Embryonic facial prominence (tissue), 1 donor: Measurements from ENCODE around the gene TSPEAR.
"Not testable (repeated sequence)": the region's sequence is repeated elsewhere in the genome, so short reads cannot be mapped to it uniquely, and the experiment has no call there.

ENCODE experiments used
- DNase-seq: peaks from one replicate; pipeline ENCODE4 v3.0.0-alpha.2; 2016; ENCODE audit errors: extremely low spot score

The TSPEAR gene

DNA sequence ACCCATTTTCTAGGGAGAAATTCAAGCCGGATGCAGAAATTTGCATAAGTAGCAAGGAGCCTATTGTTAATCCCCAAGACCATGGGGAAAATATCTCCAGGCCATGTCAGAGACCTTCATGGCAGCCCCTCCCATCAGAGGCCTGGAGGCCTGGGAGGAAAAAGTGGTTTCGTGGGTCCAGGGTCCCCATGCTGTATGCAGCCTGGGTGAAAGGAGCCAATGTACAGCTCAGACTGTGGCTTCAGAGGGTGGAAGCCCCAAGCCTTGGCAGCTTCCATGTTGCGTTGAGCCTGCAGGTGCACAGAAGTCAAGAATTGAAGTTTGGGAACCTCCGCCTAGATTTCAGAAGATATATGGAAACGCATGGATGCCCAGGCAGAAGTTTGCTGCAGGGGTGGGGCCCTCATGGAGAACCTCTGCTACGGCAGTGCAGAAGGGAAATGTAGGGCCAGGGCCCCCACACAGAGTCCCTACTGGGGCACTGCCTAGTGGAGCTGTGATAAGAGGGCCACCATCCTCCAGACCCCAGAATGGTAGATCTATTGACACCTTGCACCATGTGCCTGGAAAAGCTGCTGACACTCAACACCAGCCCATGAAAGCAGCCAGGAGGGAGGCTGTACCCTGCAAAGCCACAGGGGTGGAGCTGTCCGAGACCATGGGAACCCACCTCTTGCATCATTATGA lies 101.1 kb downstream of the TSPEAR start:
- not testable (repeated sequence) for DNase-seq

DNA sequence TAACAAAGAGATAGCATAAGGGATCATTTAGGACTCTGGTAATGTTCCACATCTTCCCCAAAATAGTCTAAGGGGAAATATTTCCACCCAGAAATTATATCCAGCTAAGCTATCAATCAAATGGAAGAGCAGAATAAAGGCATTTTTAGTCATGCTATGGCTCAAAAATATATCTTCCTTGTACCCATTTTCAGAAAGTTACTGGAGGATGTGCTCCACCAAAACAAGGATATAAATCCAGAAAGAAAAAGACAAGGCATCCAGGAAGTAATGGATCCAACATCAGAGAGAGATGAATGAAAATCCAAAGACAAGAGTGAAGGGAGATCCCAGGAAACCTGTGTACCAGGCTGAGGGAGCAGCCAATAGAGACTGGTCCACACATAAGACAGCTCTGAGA lies 102.2 kb downstream of the TSPEAR start:
- no peak for DNase-seq

DNA sequence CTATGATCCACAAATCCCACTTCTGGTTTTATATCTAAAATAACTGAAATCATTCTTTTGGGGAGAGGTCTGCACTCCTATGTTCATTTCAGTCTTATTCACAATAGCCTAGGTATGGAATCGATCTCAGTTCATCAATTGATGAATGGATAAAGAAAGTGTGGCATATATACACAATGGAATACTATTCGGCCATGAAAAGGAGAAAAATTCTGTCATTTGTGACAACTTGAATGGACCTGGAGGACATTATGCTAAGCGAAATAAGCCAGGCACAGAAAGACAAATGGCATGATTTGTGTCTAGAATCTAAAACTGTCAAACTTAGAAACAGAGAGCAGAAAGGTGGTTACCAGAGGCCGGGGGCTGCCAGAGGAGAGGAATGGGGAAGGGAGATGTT lies 104.9 kb downstream of the TSPEAR start:
- no peak for DNase-seq

DNA sequence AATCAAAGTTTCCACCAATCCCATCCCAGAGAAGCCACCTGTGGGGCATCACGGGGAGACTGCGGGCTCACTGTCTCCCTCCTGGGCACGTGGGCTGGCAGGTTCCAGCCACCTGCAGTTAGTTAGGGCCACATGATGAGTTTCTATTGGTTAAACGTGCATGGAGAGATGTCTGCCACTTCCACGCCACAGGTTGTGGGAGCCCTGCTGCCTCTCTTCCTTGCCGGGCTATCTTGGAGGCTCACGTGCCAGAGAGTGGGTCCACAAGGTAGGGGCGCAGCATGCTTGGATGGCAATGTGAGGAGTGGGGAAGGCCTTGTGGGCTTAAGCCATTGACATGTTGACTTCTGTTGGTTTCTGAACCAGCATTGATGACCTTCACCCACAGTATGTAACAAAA lies 107.5 kb downstream of the TSPEAR start:
- no peak for DNase-seq

DNA sequence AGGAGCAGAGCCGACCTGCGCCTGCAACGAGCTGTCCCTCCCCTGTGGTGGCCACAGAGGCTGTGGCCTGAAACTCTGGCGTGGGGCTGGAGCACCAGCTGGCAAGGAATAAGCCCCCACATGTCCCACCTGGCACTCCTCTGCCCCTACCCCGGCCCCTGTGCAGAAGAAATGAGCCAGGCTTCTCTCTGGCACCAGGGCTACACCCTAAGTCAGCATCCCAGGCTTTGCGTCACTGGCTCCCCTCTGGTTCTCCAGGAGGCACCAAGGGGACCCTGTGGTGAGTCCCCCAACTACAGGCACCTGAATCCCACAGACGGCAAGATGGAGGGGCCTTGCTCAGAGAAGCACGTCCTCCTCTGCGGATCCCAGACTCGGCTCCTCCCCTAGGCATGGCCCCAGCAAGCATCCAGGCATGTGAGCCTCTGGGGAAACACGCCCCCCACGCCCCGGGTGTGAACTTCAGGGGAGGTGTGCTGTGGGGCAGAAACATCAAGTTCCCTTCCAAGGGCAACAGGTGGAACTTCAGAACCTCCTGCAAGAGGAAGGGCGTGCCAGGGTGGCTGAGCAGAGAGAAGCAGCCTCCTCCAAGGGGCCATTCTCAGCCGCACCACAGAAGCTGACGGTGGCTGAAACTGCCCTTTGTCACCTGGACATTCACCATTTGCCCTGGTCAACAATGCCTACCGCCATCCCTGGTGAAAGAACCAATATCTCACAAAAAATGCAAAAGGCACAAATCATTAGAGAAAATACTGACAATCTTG lies 108.1 kb downstream of the TSPEAR start:
- DNase-seq, result no peak

DNA sequence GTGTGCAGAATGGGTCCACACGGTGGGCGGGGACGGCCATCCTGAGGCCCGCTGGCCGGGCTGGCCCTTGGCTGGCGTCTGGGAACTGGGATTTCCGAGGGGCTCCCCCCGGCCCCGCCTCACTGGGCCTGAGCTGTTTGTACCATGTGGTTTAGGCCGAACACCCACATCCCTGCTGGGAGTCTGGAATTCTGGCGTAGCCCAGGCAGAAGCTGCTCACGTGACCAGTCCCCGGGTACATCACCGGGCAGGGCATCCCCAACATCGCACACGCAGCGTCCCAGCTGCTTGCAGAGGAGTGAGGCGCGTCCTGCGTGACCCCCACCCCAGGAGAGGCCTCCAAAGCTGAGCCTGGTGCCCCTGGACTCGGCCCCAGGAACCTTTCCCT lies 108.9 kb downstream of the TSPEAR start:
- DNase-seq, result no peak

DNA sequence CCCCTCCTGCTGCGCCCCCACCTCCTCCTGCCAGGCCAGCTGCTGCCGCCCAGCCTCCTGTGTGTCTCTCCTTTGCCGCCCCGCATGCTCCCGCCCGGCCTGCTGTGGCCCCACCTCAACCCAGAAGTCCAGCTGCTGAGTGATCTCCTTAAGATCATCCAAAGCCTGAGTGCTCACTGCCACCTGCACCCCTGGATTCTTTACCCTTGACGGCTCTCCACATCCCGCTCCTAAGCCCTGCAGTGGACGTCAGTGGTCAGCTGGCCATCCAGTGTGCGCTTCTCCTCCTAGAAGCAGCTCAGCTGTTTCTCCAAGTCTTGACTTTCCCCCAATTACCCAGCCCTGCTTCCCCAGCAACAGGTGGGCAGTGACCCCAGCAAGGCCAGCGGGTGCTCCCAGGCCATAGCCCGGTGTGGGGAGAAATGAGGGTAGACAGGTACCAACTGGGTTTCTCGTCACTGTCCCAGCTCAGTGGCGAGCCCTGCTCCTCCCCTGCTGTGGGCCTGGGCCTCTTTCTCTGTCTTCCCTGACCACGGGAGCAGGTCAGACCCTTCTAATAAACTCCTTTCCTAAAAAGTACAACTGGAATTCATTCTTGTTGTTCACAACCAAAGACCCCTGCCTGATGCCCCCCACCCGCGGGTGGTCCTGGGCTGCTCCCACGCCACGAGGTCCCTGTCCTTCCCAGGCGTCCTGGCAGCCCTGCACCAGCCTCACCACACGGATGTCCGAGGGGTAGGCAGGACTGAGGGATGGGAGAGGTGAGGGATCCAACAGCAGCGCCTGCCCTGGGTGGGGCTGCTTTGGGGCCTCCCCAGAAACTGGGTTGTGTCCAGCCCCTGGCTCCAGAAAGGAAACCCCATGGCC lies 109.5 kb downstream of the TSPEAR start:
- DNase-seq, result no peak

DNA sequence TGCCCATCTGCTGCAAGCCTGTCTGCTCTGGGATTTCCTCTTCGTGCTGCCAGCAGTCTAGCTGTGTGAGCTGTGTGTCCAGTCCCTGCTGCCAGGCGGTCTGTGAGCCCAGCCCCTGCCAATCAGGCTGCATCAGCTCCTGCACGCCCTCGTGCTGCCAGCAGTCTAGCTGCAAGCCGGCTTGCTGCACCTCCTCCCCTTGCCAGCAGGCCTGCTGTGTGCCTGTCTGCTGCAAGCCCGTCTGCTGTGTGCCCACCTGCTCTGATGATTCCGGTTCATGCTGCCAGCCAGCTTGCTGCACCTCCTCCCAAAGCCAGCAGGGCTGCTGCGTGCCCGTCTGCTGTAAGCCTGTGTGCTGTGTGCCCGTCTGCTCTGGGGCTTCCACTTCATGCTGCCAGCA lies 110.3 kb downstream of the TSPEAR start:
- not testable (repeated sequence) for DNase-seq

DNA sequence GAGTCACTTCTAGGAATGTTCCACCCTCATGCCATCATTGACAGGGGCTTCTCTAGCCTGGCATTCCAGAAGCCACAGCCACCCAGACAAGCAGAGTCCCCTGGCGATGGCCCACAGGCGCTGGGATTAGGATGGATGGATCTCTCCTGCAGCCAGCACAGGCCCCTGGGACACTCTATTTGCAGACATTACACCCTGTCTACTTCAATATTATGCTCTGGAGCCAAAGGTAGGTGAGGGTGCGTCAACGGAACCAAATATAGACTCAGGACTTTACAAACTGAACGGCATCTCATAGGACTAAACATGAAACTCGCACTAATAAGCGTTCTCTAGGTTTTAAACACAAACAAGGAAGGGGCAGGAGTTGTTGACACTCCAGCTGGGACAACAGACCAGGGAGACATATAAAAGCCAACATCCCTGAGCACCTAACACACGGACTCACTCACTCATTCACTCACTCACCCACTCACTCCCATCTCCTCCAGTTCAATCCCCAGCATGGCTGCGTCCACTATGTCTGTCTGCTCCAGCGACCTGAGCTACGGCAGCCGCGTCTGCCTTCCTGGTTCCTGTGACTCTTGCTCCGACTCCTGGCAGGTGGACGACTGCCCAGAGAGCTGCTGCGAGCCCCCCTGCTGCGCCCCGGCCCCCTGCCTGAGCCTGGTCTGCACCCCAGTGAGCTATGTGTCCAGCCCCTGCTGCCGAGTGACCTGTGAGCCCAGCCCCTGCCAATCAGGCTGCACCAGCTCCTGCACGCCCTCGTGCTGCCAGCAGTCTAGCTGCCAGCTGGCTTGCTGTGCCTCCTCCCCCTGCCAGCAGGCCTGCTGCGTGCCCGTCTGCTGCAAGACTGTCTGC lies 111.0 kb downstream of the TSPEAR start, which contains the start of gene KRTAP10-7:
TSS of gene KRTAP10-7 (plus strand) at position 480 of the 861 bp plus-strand sequence. CDS start at position 505, 25 bp downstream.
- not testable (repeated sequence) for DNase-seq

DNA sequence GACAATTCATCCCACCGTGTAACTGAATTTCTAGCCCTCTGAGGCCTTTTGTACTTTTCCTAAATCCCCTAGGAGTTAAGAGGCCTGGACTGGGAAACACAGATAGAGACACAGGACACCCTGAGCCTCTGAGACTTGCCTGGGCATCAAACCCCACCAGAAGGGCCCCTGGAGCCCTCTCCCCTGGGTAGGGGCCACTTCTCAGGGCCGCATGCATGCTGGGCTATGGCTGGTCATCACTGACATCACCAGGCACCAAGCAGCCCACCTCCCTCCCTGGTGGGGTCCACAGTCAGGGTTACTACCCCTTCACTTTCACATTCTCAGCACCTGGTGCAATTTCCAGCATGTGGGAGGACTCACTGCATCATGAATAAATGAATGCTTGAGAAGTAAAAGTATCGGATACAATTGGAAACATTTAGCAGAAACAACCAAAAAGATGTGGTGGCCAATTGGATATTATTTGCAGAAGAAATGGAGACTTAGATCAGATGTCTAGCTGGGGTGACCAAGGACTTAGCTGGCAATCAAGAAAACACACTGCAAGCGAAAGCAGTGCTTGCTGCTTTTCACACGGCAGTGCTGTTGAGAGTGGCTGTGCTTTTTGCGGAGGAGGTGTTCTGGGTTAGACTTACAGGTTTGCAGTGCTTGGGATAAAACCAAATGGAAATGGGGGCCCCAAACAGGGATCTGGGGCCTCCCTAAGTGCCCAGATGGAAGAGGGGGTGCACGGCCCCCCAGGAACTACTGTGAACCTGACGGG lies 111.9 kb downstream of the TSPEAR start:
- DNase-seq, result no peak

DNA sequence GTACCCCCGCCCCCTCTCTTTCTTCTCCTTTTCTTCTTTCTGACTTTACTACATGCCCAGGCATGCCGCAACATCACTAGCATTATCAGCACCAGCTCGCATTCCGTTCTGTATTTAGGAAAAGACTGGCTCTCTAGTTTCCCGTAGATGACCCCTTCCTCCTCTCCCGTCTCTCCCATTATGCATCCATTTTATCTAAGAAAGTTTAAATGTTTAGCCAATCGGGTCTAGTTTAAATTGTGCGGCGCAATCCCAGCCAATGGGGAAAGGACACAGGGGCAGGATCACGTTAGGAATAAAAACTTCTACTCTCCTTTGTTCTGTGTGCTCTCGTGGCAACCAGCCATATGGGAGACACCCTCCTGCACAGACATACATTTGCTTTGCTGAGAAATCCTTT lies 113.3 kb downstream of the TSPEAR start:
- no peak for DNase-seq

DNA sequence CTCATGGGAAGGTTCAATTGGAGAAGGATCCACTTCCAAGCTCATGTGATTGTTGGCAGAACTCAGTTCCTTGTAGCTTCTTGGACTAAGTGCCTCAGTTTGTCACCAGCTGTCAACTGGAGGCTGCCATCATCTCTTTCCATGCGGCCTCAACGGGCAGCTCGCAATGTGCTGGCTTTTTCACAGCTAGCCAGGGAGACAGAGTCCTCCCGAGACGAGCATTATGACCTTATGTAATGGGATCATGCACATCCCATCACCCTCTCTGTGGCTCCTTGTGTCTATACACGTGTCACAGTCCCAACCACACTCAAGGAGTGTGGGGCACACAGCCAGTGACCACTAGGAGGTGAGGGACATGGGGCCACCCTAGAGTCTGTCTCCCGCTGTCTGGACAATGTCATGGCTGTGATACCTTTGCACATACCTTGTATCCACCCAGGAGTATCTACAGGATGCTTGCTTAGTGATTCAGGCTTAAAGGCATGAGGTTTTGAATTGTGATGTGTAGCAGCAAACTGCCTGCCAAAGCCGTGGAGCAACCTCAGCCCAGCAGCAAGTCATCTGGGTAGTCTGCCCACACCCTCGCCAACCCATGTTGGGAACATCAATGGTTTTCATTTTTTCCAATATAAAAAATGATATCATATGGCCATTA lies 115.2 kb downstream of the TSPEAR start:
- DNase-seq, result no peak

DNA sequence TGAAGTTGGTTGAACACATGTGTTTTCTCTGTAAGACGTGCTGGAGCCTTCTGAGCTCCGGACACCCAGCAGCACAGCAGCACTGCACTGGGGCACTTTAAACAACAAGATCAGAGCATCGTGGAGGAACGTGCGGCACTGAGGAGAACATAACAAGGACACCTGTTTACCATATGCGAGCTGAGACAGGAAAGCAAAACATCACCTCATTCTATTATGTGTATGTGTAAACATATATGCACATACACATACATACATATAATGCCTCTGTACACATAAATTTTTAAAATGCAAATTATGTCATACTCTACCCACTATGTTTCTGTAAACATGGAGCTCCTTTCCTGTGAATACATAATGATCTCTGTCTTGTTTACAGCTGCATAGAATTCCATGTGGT lies 115.8 kb downstream of the TSPEAR start:
- DNase-seq, result no peak

DNA sequence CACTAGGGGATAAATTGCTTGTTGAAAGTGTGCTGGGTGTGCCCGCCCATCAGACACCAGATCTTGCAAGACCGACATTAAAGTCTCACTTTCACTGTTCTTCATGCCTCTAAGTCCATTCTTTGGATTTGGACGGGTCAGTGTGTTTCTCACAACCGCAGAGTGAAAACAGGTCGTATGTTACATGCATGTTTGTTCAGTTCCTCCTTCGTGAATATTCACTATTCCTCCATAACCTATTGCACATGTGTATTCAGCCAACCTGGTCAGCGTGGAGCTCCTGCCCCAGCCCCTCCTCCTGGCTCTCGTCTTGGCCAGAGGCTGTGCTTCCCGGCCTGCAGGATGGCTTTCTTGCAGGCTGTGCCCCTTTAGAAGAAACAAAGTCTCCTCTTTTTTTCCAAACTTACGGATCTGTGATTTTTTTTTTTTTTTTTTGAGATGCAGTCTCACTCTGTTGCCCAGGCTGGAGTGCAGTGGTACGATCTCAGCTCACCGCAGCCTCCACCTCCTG lies 116.9 kb downstream of the TSPEAR start:
- no peak for DNase-seq

DNA sequence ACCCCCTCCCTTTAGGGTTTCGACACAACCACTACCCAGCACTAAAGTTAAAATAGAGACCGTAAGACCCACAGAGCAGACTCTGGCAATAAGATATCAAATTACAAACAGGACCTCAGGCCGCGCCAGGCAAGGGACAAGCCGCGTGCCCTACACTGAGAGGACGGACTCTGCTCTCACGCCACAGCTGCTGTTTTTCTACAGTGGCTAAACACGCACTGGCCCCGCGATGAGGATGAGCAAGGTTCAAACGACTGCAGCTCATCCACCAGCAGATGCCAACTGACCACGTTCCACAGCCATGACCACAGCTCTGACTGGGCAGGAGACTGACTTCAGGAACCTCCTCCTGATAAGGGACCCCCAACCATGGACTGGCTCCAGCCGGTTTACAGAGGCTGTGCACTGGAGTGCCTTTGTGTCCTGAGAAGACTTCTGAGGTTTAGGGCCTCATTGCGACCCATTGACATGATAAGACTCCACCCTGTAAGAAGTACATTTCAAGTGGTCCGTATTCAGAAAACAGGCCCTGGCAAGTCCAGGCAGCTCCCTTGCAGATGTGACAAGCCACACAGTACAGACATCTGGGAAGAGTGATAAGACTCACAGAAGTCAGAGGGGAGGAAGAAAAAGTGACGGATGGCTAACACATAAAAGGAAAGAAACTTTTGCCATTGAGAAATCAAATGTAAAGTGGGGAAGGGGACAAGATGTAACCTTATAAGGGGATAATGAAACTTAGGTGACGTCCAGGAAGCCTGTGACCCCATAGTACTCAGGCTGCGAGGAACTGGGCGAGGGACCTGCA lies 117.6 kb downstream of the TSPEAR start:
- no peak for DNase-seq

DNA sequence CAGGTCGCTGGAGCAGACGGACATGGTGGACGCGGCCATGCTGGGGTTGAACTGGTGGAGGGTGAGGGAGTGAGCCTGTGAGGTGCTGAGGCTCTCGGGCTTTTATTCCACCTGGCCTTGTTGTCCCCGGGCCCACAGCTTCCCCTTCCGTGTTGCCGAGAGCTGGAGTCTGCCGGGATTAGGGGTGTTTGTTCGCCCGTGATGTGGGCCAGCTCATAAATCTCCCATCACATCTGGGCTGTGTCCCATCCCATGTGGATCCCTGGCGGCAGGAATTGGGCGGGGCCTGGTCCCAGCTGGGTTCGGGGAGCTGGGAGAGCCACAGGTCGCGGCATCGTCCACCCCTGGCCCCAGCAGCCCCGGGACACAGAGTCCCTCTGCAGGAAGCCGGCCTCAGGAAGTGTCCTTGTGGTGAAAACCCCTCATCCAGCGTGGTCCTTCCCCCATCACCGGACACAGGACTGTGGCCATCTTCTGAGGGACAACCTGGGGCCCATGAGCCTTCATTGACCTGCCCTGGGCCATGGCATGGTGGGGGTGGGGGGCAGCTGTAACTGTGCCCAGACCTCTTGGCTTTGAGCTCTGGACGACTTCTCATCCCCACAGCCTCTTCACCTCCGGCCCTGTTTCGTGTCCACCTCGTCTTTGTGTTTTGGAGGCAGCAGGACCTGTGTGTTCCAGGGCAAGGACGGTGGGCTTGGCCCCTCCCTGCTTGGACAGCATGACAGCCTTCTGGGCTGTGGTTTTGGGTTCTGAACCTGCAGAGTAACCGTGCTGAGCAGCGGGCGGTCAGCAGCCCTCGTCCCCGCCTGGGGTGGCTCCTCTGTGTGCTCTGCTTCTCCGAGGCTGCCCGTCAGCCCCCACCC lies 118.7 kb downstream of the TSPEAR start, which contains the start of gene KRTAP10-6:
TSS of gene KRTAP10-6 (minus strand) at position 60 of the 866 bp plus-strand sequence. CDS start at position 39, 21 bp downstream.
- no peak for DNase-seq

DNA sequence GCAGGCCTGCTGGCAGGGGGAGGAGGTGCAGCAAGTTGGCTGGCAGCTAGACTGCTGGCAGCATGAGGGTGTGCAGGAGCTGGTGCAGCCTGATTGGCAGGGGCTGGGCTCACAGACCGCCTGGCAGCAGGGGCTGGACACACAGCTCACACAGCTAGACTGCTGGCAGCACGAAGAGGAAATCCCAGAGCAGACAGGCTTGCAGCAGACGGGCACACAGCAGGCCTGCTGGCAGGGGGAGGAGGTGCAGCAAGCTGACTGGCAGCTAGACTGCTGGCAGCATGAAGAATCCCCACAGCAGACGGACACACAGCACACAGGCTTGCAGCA lies 119.6 kb downstream of the TSPEAR start:
- DNase-seq, result not testable (repeated sequence)
